Prostate gland (tissue), 2 donors: ENCODE results near the gene TOB1. TPM values are rescaled to one million over a fixed set of nuclear protein-coding genes. Genes with fewer than 3 reads are reported as not detected.

Experiments used
- DNase-seq: peaks from one replicate; pipeline ENCODE4 v3.0.0-alpha.2; 2019; ENCODE audit warnings: low spot score
- H3K27ac ChIP-seq, 2 donors: fragments of 200-600 bp; sonication (generic); 2 replicates each; pipeline ENCODE4 v1.5.1; 2017 to 2019
- H3K27me3 ChIP-seq: fragments of 200-600 bp; sonication (generic); replicated peaks from 2 replicates; pipeline ENCODE4 v1.5.1; 2019; ENCODE audit not compliant: insufficient read depth
- H3K36me3 ChIP-seq, 2 donors: fragments of 200-600 bp; sonication (generic); 1 replicate in 1 of 2; 2 replicates in 1 of 2; pipeline versions ENCODE4 v1.5.1 to v1.8.1; 2017 to 2019
- H3K4me1 ChIP-seq: fragments of 200-600 bp; sonication (generic); replicated peaks from 2 replicates; pipeline ENCODE4 v1.5.1; 2019
- H3K4me3 ChIP-seq, 2 donors: fragments of 200-600 bp; sonication (generic); 2 replicates each; pipeline ENCODE4 v1.5.1; 2017 to 2019
- H3K9me3 ChIP-seq: fragments of 200-600 bp; sonication (generic); 2 replicates; pipeline ENCODE4 v1.5.1; 2017
- CTCF ChIP-seq, 4 experiments: fragments of 200-600 bp in 2 of 4; fragments of 450-650 bp in 2 of 4; sonication (generic) in 2 of 4; IDR thresholded peaks; 1 replicate in 3 of 4; 2 replicates in 1 of 4; pipeline ENCODE4 v1.5.1; 2016 to 2019; ENCODE audit warnings: antibody characterized with exemption in 4 of 4, mild to moderate bottlenecking in 2 of 4, moderate library complexity in 2 of 4
- POLR2A ChIP-seq: fragments of 450-650 bp; IDR thresholded peaks from one replicate; pipeline ENCODE4 v1.6.1; 2016; ENCODE audit warnings: antibody characterized with exemption, mild to moderate bottlenecking
- POLR2AphosphoS5 ChIP-seq: sonication (generic); formaldehyde crosslinking; IDR thresholded peaks from one replicate; pipeline ENCODE4 v1.6.1; 2017; ENCODE audit warnings: antibody characterized with exemption
- WGBS: methylation state at CpG from one replicate; pipeline ENCODE4 v1.1.5; 2018; 5-methylcytosine and 5-hydroxymethylcytosine counted together
- intact Hi-C: fragments of 100-400 bp; cut with DNase I; formaldehyde crosslinking; loops from one replicate; pipeline ENCODE4 v1.14.2; 2022
- total RNA-seq, 2 donors: library from RNA; depleted of rRNA; stranded (reverse); fragments of >200 nt; gene quantifications; one replicate each; pipeline ENCODE4 v1.1.0, GENCODE V29; 2016

The TOB1 gene
- total RNA-seq, 2 donors from 2014 or later: 37.1 to 64.7 TPM

GRCh38 chr17:50832864-50833381 is 33.2 kb downstream of the TOB1 start:
- Histone ChIP-seq H3K9me3 (no peaks in the 10 kb centered on the region), H3K27me3 (no peaks in the 10 kb centered on the region), H3K4me1 (no peaks in the 10 kb centered on the region), H3K4me3 (no peak overlapping the region), H3K36me3 (no peaks in the 10 kb centered on the region), H3K27ac (no peak overlapping the region)
- 70% methylated on average over 13 of the region's 13 CpGs for WGBS
- TF ChIP-seq POLR2AphosphoS5 (no peak), CTCF (IDR thresholded peaks at IDR 0.05) (no peak), POLR2A (no peak)
- intact Hi-C loops: no loop called here
- DNase-seq: no peak

GRCh38 chr17:50832267-50832863 is 33.8 kb downstream of the TOB1 start:
- Histone ChIP-seq H3K27ac (no peak overlapping the region), H3K4me3 (no peak overlapping the region), H3K9me3 (no peaks in the 10 kb centered on the region), H3K27me3 (no peaks in the 10 kb centered on the region), H3K4me1 (no peaks in the 10 kb centered on the region), H3K36me3 (no peaks in the 10 kb centered on the region)
- TF ChIP-seq POLR2A (no peak), POLR2AphosphoS5 (no peak), CTCF (IDR thresholded peaks at IDR 0.05) (no peak)
- no peak for DNase-seq
- intact Hi-C loops: no loop called here
- 94% methylated on average over 12 of the region's 12 CpGs for WGBS

GRCh38 chr17:50831471-50831928 is 34.7 kb downstream of the TOB1 start:
- TF ChIP-seq CTCF (IDR thresholded peaks at IDR 0.05): no peak
- TF ChIP-seq POLR2A: no peak
- TF ChIP-seq POLR2AphosphoS5: no peak
- Histone ChIP-seq H3K4me1 (no peaks in the 10 kb centered on the region), H3K36me3 (no peaks in the 10 kb centered on the region), H3K27ac (no peak overlapping the region), H3K9me3 (no peaks in the 10 kb centered on the region), H3K27me3 (no peaks in the 10 kb centered on the region), H3K4me3 (no peak overlapping the region)
- intact Hi-C loops: no loop called here
- DNase-seq: no peak
- 33% methylated on average over 11 of the region's 11 CpGs for WGBS

- Histone ChIP-seq H3K4me1 (no peaks in the 10 kb centered on the region), H3K9me3 (no peaks in the 10 kb centered on the region), H3K4me3 (no peak overlapping the region), H3K36me3 (no peaks in the 10 kb centered on the region), H3K27ac (no peak overlapping the region), H3K27me3 (no peaks in the 10 kb centered on the region)
- no peak for TF ChIP-seq POLR2A
- 69% methylated on average over 12 of the region's 12 CpGs for WGBS
- DNase-seq: no peak
- intact Hi-C loops: no loop called here
Measured at GRCh38 chr17:50830994-50831393, 35.2 kb downstream of the TOB1 start.

- no peaks in the 10 kb centered on the region for H3K9me3 ChIP-seq
- H3K27ac ChIP-seq: no peak overlapping the region
Measured at GRCh38 chr17:50830352-50830751, 35.8 kb downstream of the TOB1 start.

More at GRCh38 chr17:50830352-50830751, 35.8 kb downstream of the TOB1 start:
- Histone ChIP-seq H3K27me3 (no peaks in the 10 kb centered on the region), H3K4me1 (no peaks in the 10 kb centered on the region), H3K4me3 (no peak overlapping the region), H3K36me3 (no peaks in the 10 kb centered on the region)
- WGBS: 60% methylated on average over 5 of the region's 5 CpGs
- intact Hi-C loops: no loop called here
- TF ChIP-seq POLR2AphosphoS5: no peak
- no peak for TF ChIP-seq POLR2A
- TF ChIP-seq CTCF (IDR thresholded peaks at IDR 0.05): no peak
- no peak for DNase-seq
